MCF 10A (cell line): ENCODE data around the gene YTHDF1. TPM values are rescaled to one million over a fixed set of nuclear protein-coding genes. Genes with fewer than 3 reads are reported as not detected.

Experiments used
- BruUV-seq: library from RNA; stranded (reverse); fragments of 400-500 nt; replicated peaks from 2 replicates; lab custom pipeline; 2021; lab: Mats Ljungman, UMichigan
- CTCF ChIA-PET: fragments of 300-600 bp; sonication (Branson Sonifier 250); formaldehyde crosslinking; extraction: SDS; loops from one replicate; lab custom pipeline; 2021; ENCODE audit warnings: antibody characterized with exemption, inconsistent platforms; lab: Yijun Ruan, JAX
- POLR2A ChIA-PET: fragments of 300-600, 350-650 bp; sonication (Branson Sonifier 250); formaldehyde crosslinking; extraction: SDS; loops from one replicate; lab custom pipeline; 2020; ENCODE audit warnings: antibody characterized with exemption, inconsistent platforms; lab: Yijun Ruan, JAX
- DNase-seq: peaks from one replicate; pipeline ENCODE4 v3.0.0-alpha.2; 2018; ENCODE audit not compliant: unreplicated experiment
- H3K27ac Mint-ChIP-seq: one replicate; pipeline ENCODE4 v1.8.0; 2022; ENCODE audit warnings: mild to moderate bottlenecking, low read depth, mixed read lengths; ENCODE audit not compliant: unreplicated experiment
- H3K27me3 Mint-ChIP-seq: one replicate; pipeline ENCODE4 v1.8.0; 2022; ENCODE audit warnings: mixed read lengths; ENCODE audit not compliant: insufficient read depth, unreplicated experiment
- H3K36me3 Mint-ChIP-seq: one replicate; pipeline ENCODE4 v1.8.0; 2022; ENCODE audit warnings: mild to moderate bottlenecking, moderate library complexity, mixed read lengths; ENCODE audit not compliant: insufficient read depth, unreplicated experiment
- H3K4me1 Mint-ChIP-seq: one replicate; pipeline ENCODE4 v1.8.0; 2022; ENCODE audit warnings: mixed read lengths; ENCODE audit not compliant: insufficient read depth, unreplicated experiment
- H3K4me3 Mint-ChIP-seq: one replicate; pipeline ENCODE4 v1.8.0; 2022; ENCODE audit warnings: mild to moderate bottlenecking, moderate library complexity, mixed read lengths; ENCODE audit not compliant: unreplicated experiment
- H3K9me3 Mint-ChIP-seq: one replicate; pipeline ENCODE4 v1.8.0; 2022; ENCODE audit warnings: mixed read lengths; ENCODE audit not compliant: unreplicated experiment
- intact Hi-C: fragments of 100-400 bp; cut with micrococcal nuclease; formaldehyde crosslinking; loops from 2 replicates; pipeline ENCODE4 v1.14.1; 2022
- total RNA-seq: library from RNA; stranded (reverse); gene quantifications from 2 replicates; pipeline ENCODE4 v1.2.3, GENCODE V29; 2022
- TF ChIP-seq, protein P1 (sequence below): fragments of 200-600 bp; IDR thresholded peaks from one replicate; pipeline ENCODE4 v1.8.0; 2022; ENCODE audit warnings: antibody characterized with exemption, mild to moderate bottlenecking; ENCODE audit not compliant: unreplicated experiment

The YTHDF1 gene
- total RNA-seq, 1 experiment from 2014 or later = 49.5 TPM

GRCh38 chr20:63191400-63191799 lies 24.5 kb downstream of the YTHDF1 start:
- H3K27me3 Mint-ChIP-seq = no peaks in the 10 kb centered on the region
- ChIA-PET CTCF (interaction anchor here (0.6 to 2.4 kb wide), 5 partner anchors 9 to 32 kb away, joined by 3 to 16 read pairs (median 4); no protein-coding TSS in a partner anchor), POLR2A (interaction anchor here (0.6 to 1.0 kb wide), 4 partner anchors 24 to 1351 kb away, joined by 3 to 5 read pairs (median 3); partner anchors contain the start of gene YTHDF1)
- peak; percentile 92 for DNase-seq
- no TSS peak for BruUV-seq
- TF ChIP-seq, protein P1, sequence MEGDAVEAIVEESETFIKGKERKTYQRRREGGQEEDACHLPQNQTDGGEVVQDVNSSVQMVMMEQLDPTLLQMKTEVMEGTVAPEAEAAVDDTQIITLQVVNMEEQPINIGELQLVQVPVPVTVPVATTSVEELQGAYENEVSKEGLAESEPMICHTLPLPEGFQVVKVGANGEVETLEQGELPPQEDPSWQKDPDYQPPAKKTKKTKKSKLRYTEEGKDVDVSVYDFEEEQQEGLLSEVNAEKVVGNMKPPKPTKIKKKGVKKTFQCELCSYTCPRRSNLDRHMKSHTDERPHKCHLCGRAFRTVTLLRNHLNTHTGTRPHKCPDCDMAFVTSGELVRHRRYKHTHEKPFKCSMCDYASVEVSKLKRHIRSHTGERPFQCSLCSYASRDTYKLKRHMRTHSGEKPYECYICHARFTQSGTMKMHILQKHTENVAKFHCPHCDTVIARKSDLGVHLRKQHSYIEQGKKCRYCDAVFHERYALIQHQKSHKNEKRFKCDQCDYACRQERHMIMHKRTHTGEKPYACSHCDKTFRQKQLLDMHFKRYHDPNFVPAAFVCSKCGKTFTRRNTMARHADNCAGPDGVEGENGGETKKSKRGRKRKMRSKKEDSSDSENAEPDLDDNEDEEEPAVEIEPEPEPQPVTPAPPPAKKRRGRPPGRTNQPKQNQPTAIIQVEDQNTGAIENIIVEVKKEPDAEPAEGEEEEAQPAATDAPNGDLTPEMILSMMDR = no peak
- peaks cover 16% of the 10 kb centered on the region for H3K4me1 Mint-ChIP-seq
- intact Hi-C loops = no loop called here
- H3K27ac Mint-ChIP-seq = peak overlapping the region; percentile 54
- H3K9me3 Mint-ChIP-seq = no peaks in the 10 kb centered on the region
- peaks cover 18% of the 10 kb centered on the region for H3K36me3 Mint-ChIP-seq
- no peak overlapping the region for H3K4me3 Mint-ChIP-seq

DNA sequence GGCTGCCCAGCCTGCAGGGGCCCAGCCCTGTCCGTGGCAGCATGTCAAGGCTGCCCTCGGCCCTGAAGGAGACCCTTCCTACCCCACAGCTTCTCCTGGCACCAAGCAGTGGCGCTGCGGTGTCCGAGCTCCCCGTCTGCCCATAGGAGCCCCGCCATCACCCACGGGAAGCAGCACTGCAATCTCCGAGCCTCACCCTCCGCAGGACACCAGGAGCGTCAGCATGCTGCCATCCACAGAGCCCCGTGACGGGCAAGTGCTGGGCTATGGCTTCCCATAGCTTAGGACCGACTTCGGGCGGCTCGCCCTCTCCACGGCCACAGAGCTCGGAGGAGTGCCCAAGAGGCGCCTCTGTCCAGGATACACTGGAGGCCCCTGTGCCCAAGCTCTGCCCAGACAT lies 25.1 kb downstream of the YTHDF1 start:
- DNase-seq = no peak
- Mint-ChIP-seq H3K4me1 (peaks cover 19% of the 10 kb centered on the region), H3K36me3 (peaks cover 12% of the 10 kb centered on the region), H3K4me3 (no peak overlapping the region), H3K27me3 (no peaks in the 10 kb centered on the region), H3K9me3 (no peaks in the 10 kb centered on the region), H3K27ac (peak overlapping the region; percentile 54)
- no TSS peak for BruUV-seq
- TF ChIP-seq, protein P1 = no peak
- ChIA-PET CTCF (interaction anchor here (0.6 to 2.4 kb wide), 5 partner anchors 8 to 780 kb away, joined by 3 to 16 read pairs (median 4); no protein-coding TSS in a partner anchor), POLR2A (interaction anchor here (0.7 to 1.0 kb wide), 3 partner anchors 25 to 1351 kb away, joined by 3 to 5 read pairs (median 3); partner anchors contain the start of gene YTHDF1)
- intact Hi-C loops = no loop called here

DNA sequence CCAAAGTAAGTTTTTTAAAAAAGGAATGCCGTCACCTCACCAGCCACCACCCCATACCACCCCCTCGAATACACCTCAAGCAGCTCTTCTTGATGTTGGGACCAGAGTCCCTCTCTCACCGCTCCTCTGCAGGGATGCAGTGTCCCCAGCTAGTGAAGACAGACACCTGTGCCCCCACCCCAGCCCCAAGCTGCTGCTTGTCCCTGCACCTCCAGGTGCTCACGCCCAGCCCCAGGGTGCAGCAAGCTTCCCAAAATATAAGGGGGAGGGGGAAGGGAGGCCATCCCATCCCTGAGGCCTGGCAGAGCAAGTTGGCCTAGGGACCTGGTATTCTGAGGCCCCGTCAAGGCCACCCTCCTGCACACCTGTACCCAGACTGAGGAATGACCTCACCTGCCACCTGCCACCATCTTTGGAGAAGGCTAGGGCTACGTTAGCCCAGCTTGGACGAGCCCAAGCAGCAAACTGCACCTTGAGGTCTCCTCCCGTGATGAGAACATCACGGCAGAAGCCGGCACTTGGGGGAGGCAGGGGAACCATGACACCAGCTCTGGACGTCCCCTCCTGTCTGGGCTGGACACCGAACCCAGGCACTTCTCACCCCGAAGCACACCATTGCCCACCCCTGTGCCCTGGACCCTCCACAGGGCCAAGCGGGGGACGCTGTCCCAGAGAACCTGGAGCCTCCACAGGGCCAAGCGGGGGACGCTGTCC lies 25.9 kb downstream of the YTHDF1 start:
- Mint-ChIP-seq H3K4me1 (peaks cover 19% of the 10 kb centered on the region), H3K4me3 (no peak overlapping the region), H3K36me3 (peaks cover 4% of the 10 kb centered on the region), H3K9me3 (no peaks in the 10 kb centered on the region), H3K27ac (no peak overlapping the region), H3K27me3 (no peaks in the 10 kb centered on the region)
- POLR2A ChIA-PET = no interaction called here
- TF ChIP-seq, protein P1 = no peak
- DNase-seq = no peak
- BruUV-seq = no TSS peak
- intact Hi-C loops = no loop called here
- CTCF ChIA-PET = interaction anchor here (0.6 to 2.4 kb wide), 6 partner anchors 17 to 780 kb away, joined by 3 to 16 read pairs (median 4); no protein-coding TSS in a partner anchor

GRCh38 chr20:63189322-63189642 lies 26.6 kb downstream of the YTHDF1 start:
- no peaks in the 10 kb centered on the region for H3K36me3 Mint-ChIP-seq
- peaks cover 19% of the 10 kb centered on the region for H3K4me1 Mint-ChIP-seq
- BruUV-seq = no TSS peak
- no peak overlapping the region for H3K27ac Mint-ChIP-seq
- intact Hi-C loops = no loop called here
- no peaks in the 10 kb centered on the region for H3K9me3 Mint-ChIP-seq
- no peaks in the 10 kb centered on the region for H3K27me3 Mint-ChIP-seq
- CTCF ChIA-PET = interaction anchor here (0.8 to 2.4 kb wide), 3 partner anchors 34 to 101 kb away, joined by 3 to 16 read pairs (median 8); no protein-coding TSS in a partner anchor
- DNase-seq = no peak
- H3K4me3 Mint-ChIP-seq = no peak overlapping the region
- POLR2A ChIA-PET = interaction anchor here (1.0 kb wide), 1 partner anchor 22 kb away, joined by 4 read pairs; no protein-coding TSS in a partner anchor
- TF ChIP-seq, protein P1 = no peak
